Measurements from ENCODE around the gene TULP1.

TULP1 gene

GRCh38 chr6:35483062-35483461 lies 29.6 kb downstream of the TULP1 start:
- TF ChIP-seq REST (IDR thresholded peaks at IDR 0.05; ENCODE audit: low read depth), result no peak
- TF ChIP-seq YY1 (IDR thresholded peaks at IDR 0.05; ENCODE audit: low read depth), result no peak
- TF ChIP-seq TEAD4 (IDR thresholded peaks at IDR 0.05), result no peak
- TF ChIP-seq USF1 (IDR thresholded peaks at IDR 0.05), result no peak
- no peak for TF ChIP-seq CEBPB (IDR thresholded peaks at IDR 0.05)
- no peak for TF ChIP-seq TAF1 (IDR thresholded peaks at IDR 0.05; ENCODE audit: low read depth)
- no peak for TF ChIP-seq TCF12 (IDR thresholded peaks at IDR 0.05; ENCODE audit: low read depth)
- no peak for TF ChIP-seq MAX (IDR thresholded peaks at IDR 0.05)
- no peak for TF ChIP-seq ZBTB7A (IDR thresholded peaks at IDR 0.05; ENCODE audit: low read depth)
- TF ChIP-seq EP300 (IDR thresholded peaks at IDR 0.05; ENCODE audit: borderline replicate concordance), result no peak
- no peak for TF ChIP-seq FOXM1 (IDR thresholded peaks at IDR 0.05; ENCODE audit: borderline replicate concordance, low read depth)
- no peak for TF ChIP-seq NFIC (IDR thresholded peaks at IDR 0.05)
- no peak for TF ChIP-seq CREB1 (IDR thresholded peaks at IDR 0.05; ENCODE audit: low read depth)
- no peak for TF ChIP-seq EGR1 (IDR thresholded peaks at IDR 0.05)
- no peak for TF ChIP-seq RAD21 (IDR thresholded peaks at IDR 0.05; ENCODE audit: low read depth)

GRCh38 chr6:35481226-35481625 lies 31.5 kb downstream of the TULP1 start:
- TF ChIP-seq USF1 (IDR thresholded peaks at IDR 0.05) (no peak), NFIC (IDR thresholded peaks at IDR 0.05) (no peak), MAX (IDR thresholded peaks at IDR 0.05) (no peak), ZBTB7A (IDR thresholded peaks at IDR 0.05; ENCODE audit: low read depth) (no peak), CEBPB (IDR thresholded peaks at IDR 0.05) (no peak), EP300 (IDR thresholded peaks at IDR 0.05; ENCODE audit: borderline replicate concordance) (no peak), TCF12 (IDR thresholded peaks at IDR 0.05; ENCODE audit: low read depth) (no peak), FOXM1 (IDR thresholded peaks at IDR 0.05; ENCODE audit: borderline replicate concordance, low read depth) (no peak), CREB1 (IDR thresholded peaks at IDR 0.05; ENCODE audit: low read depth) (no peak), TEAD4 (IDR thresholded peaks at IDR 0.05) (no peak), TAF1 (IDR thresholded peaks at IDR 0.05; ENCODE audit: low read depth) (no peak), RAD21 (IDR thresholded peaks at IDR 0.05; ENCODE audit: low read depth) (no peak), YY1 (IDR thresholded peaks at IDR 0.05; ENCODE audit: low read depth) (no peak), REST (IDR thresholded peaks at IDR 0.05; ENCODE audit: low read depth) (no peak), EGR1 (IDR thresholded peaks at IDR 0.05) (no peak)

GRCh38 chr6:35480176-35480575 lies 32.5 kb downstream of the TULP1 start:
- no peak for TF ChIP-seq ZBTB7A (IDR thresholded peaks at IDR 0.05; ENCODE audit: low read depth)
- no peak for TF ChIP-seq MAX (IDR thresholded peaks at IDR 0.05)
- no peak for TF ChIP-seq TCF12 (IDR thresholded peaks at IDR 0.05; ENCODE audit: low read depth)

- TF ChIP-seq RAD21 (IDR thresholded peaks at IDR 0.05; ENCODE audit: low read depth), result no peak
- TF ChIP-seq ZBTB7A (IDR thresholded peaks at IDR 0.05; ENCODE audit: low read depth), result no peak
- TF ChIP-seq FOXM1 (IDR thresholded peaks at IDR 0.05; ENCODE audit: borderline replicate concordance, low read depth), result no peak
- TF ChIP-seq REST (IDR thresholded peaks at IDR 0.05; ENCODE audit: low read depth), result no peak
- TF ChIP-seq TCF12 (IDR thresholded peaks at IDR 0.05; ENCODE audit: low read depth), result no peak
- TF ChIP-seq USF1 (IDR thresholded peaks at IDR 0.05), result no peak
- no peak for TF ChIP-seq EP300 (IDR thresholded peaks at IDR 0.05; ENCODE audit: borderline replicate concordance)
- TF ChIP-seq MAX (IDR thresholded peaks at IDR 0.05), result no peak
Measured at GRCh38 chr6:35478259-35478658, 34.4 kb downstream of the TULP1 start.

Measured in Ishikawa (cell line).